ENCODE results near the gene MARS2. TPM values are rescaled to one million over a fixed set of nuclear protein-coding genes. Genes with fewer than 3 reads are reported as not detected.
"Not testable (repeated sequence)": the region's sequence is repeated elsewhere in the genome, so short reads cannot be mapped to it uniquely, and the experiment has no call there.

MARS2 gene
- total RNA-seq, 4 donors from 2014 or later, result 5.4 to 24.9 (median 7.5) TPM

DNA sequence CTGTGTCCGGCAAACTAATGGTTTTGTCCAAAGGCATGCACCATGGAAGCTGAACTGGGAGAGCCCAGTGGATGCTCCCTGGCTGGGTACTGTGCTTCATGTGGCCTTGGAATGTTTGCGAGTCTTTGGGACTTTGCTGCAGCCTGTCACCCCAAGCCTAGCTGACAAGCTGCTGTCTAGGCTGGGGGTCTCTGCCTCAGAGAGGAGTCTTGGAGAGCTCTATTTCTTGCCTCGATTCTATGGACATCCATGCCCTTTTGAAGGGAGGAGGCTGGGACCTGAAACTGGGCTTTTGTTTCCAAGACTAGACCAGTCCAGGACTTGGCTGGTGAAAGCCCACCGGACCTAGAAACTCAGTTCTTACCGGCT is 1.7 kb downstream of the MARS2 start:
- ATAC-seq (ENCODE audit: low FRiP score), result no peak
- DNase-seq (ENCODE audit: low spot score), result no peak
- TF ChIP-seq, protein P1, sequence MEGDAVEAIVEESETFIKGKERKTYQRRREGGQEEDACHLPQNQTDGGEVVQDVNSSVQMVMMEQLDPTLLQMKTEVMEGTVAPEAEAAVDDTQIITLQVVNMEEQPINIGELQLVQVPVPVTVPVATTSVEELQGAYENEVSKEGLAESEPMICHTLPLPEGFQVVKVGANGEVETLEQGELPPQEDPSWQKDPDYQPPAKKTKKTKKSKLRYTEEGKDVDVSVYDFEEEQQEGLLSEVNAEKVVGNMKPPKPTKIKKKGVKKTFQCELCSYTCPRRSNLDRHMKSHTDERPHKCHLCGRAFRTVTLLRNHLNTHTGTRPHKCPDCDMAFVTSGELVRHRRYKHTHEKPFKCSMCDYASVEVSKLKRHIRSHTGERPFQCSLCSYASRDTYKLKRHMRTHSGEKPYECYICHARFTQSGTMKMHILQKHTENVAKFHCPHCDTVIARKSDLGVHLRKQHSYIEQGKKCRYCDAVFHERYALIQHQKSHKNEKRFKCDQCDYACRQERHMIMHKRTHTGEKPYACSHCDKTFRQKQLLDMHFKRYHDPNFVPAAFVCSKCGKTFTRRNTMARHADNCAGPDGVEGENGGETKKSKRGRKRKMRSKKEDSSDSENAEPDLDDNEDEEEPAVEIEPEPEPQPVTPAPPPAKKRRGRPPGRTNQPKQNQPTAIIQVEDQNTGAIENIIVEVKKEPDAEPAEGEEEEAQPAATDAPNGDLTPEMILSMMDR (IDR thresholded peaks at IDR 0.05), result no peak

DNA sequence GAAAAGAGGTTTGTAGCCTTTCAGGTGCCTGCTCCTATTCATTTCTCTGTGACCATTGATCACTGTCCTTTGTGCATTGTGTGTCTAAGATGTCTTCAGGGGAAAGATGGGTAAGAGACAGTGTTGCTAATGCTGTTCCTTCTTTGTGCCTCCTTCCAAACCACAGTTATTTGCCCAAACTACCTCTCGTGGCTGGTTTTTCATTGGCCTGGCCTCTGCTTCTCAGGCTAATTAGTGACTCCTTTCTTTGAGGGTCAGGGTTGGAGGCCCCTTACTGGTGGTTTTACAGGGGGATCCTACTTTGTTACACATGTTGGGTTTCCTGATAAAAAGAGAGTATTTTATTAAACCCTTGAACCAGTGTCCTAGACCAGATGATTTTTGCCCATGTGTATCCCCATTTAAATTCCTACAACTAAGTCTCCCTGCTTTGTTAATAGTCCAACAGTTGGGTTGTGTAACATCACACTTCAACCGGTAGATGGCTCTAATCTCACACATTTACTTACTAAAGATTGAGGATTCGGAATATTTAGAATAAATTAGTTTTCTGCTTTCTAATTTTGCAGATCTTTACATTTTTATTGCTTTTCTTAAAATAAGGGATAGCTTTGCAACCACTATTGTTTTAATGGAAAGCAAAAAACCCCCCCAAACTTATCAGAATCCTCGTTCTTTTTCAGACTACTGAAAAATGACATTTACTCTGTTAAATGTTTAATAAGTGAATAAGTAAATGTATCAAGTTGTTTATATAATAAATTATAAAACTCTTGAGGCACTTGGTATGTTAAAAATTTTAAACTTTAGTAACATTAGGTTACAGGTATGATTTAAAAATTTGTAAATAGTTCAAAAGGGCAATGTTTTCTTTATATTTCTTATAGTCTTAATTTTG is 2.4 kb downstream of the MARS2 start:
- DNase-seq (ENCODE audit: low spot score) (no peak), ATAC-seq (ENCODE audit: low FRiP score) (no peak)
- TF ChIP-seq, protein P1 (IDR thresholded peaks at IDR 0.05), result peak in 1 of 3 donors; percentile 17

DNA sequence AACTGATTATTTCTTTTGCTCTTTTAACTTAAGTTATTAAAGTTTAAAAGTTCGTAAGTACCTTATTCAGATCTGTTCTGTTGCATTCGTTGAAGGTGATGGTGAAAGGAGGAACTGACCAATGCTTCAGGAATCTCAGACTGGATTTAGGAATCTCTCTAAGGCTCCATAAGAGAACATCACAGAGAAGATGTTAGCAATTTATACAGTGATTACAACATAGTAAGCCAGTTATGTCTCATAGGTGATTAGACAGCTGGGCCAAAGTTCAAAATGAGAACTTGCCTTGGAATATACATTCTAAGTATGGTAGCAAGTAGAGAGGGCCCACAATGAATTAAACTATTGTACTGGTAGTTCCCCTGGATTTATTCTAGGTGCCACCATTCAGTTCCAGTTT is 3.2 kb downstream of the MARS2 start:
- ATAC-seq (ENCODE audit: low FRiP score) (no peak), DNase-seq (ENCODE audit: low spot score) (no peak)
- TF ChIP-seq, protein P1 (IDR thresholded peaks at IDR 0.05), result no peak

DNA sequence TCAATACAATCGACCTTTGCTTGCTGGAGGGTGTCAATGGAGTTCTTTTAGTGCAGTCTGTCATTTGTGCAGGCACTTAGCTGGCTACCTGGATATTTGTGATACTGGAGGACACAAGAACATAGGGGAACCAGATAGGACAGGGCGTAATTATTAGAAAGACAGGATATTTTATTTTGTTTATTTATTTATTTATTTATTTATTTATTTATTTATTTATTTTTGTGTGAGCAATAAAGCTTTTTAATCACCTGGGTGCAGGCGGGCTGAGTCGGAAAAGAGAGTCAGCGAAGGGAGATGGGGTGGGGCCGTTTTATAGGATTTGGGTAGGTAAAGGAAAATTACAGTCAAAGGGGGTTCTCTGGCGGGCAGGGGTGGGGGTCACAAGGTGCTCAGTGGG is 4.0 kb downstream of the MARS2 start:
- not testable (repeated sequence) for ATAC-seq (ENCODE audit: low FRiP score); DNase-seq (ENCODE audit: low spot score)

DNA sequence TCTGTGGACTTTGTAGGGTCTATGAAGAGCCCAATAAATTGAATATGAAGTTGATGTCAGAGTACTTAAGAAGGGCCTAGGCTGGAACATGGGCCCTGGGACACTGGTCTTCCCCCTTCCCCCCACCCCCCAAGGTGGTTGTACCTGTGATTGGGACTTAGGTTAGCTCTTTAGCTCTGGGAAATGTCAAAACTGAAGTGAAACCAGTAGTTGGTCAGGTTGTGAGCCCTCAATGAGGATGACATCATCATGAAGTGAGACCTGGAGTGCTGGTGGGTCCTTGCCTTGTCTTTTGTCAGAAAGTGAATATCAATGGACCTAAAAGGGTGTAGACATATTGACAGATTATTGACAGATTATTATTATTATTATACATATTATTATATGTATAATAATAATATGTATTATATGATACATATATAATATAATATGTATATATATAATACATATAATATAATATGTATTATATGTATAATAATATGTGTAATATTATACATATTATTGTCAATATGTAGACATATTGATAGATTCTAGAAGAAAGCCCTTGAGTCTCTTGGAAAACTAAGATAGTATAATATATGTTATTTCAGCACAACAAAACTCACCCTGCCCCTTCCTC is 5.4 kb downstream of the MARS2 start:
- TF ChIP-seq, protein P1 (IDR thresholded peaks at IDR 0.05), result no peak
- ATAC-seq (ENCODE audit: low FRiP score) (no peak), DNase-seq (ENCODE audit: low spot score) (no peak)

DNA sequence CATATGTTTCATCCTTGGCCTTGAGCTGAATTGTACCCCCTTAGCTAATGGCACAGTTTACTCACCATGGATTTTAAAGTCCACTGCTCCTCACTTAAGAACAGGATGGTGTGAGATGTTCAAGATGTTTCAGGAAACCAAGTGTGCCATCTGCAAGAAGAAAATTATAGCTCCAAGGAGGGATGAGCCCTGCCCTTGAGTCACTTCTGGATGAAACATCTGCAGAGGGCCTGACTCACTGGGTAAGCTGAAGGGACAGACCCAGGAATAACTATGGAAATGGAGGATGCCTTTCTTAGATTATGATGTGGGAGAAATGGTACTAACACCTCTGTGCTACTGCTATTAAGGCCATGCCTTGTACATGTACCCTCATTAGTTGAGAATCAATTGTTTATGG is 6.4 kb downstream of the MARS2 start:
- no peak for ATAC-seq (ENCODE audit: low FRiP score)
- no peak for DNase-seq (ENCODE audit: low spot score)
- TF ChIP-seq, protein P1 (IDR thresholded peaks at IDR 0.05), result no peak

DNA sequence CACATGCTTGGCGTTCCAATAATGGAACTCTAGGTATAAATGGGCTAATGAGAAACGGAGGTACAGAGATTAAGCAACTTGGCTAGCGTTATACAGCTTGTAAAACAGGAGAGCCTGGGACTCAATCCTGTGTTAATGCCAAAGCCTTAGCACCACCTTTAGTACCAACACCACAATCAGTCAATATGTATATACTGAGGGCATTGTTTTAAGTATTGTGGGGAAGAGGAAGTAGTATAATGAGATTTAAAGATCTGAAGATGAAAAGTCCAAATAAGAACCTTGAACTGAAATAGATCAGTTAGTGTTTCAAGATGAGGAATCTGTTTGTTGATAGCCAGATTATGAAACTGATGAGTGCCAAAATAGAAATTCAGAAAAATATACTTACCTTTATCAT is 8.1 kb downstream of the MARS2 start:
- ATAC-seq (ENCODE audit: low FRiP score), result no peak
- DNase-seq (ENCODE audit: low spot score), result no peak
- TF ChIP-seq, protein P1 (IDR thresholded peaks at IDR 0.05), result no peak

Data from omental fat pad (tissue), 4 donors.